GM23248 (cell line): ENCODE measurements around the gene USF3.

Source experiments
- EZH2 ChIP-seq: fragments of 200-600 bp; sonication (generic); IDR thresholded peaks from 2 replicates; pipeline ENCODE4 v1.6.1; 2018; ENCODE audit warnings: antibody characterized with exemption, mild to moderate bottlenecking; ENCODE audit not compliant: insufficient read depth, poor library complexity, severe bottlenecking
- EZH2phosphoT487 ChIP-seq: fragments of 200-600 bp; sonication (generic); IDR thresholded peaks from 2 replicates; pipeline ENCODE4 v1.6.1; 2018; ENCODE audit warnings: antibody characterized with exemption, moderate library complexity, mild to moderate bottlenecking, low read depth; ENCODE audit not compliant: insufficient read depth

DNA sequence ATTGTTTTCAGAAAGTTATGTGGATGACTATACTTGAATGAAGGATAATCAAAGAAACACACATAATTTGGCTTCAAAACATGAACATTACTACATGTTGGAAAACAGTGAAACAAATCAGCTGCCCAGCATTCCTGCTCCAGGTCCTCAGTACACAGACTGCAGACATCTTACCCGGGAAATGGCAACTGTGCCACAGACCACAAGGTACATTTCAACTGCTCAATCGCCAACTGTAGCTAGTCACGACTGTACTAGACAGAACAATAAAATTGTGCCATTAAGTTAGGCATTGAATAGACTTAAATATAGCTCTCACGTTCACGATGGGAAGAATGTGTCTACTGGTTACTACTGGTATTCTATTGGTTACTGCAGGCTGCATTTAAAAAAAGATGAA is 44.6 kb upstream of the USF3 start:
- TF ChIP-seq EZH2phosphoT487 (no peak), EZH2 (no peak)
